Stimulated activated CD4-positive, alpha-beta T cell treated with anti-CD3 and anti-CD28 coated beads, Interleukin-15, amount 100 ng/mL, for 48 hours (primary cell): ENCODE measurements around the gene CCDC18.
"Not testable (repeated sequence)": the region's sequence is repeated elsewhere in the genome, so short reads cannot be mapped to it uniquely, and the experiment has no call there.

ENCODE experiments used
- DNase-seq, 2 donors: peaks; one replicate each; pipeline ENCODE4 v3.0.0-alpha.2; 2020; ENCODE audit warnings: low read depth in 2 of 2

The CCDC18 gene

GRCh38 chr1:93180723-93181613 lies at the start of gene CCDC18:
Gene CCDC18 (plus strand): TSS chr1:93180724. CDS start chr1:93183362, 2,638 bp downstream.
- peak in 1 of 2 donors; percentile 32 for DNase-seq

- no peak for DNase-seq
Measured at GRCh38 chr1:93132638-93133037, 47.9 kb upstream of the CCDC18 start.

- DNase-seq = no peak
Measured at GRCh38 chr1:93136445-93136844, 44.1 kb upstream of the CCDC18 start.

DNA sequence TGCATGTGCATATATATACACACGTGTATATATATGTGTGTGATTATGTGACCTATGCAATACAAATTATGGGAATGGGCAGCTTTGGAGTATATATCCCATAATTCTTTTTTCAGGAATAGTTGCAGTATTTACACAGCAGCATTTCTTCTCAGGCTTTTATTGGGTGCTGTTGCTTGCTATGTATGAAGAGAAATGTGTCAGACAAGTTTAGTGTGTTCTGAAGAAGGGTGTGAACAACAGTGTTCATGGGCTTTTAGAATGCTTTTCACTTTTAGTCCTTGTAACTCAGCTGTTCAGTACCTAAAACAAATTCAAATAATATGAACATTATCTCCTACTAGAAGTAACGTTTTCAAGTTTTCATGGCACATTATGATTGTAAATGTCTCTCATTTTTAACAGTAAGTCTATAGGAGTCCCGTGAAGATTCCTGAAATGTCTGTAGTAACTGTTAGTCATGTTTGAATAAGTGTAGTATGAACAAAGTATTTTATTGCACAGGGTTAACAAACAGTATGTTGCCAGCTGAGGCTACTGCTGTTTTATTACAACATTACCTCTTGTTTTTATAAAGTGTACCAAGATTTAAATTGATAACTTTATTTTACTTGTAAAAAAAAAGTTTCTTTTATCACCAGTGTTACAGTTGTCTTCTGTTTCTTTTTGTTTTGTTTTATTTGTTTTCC lies 42.8 kb upstream of the CCDC18 start:
- DNase-seq = no peak

DNA sequence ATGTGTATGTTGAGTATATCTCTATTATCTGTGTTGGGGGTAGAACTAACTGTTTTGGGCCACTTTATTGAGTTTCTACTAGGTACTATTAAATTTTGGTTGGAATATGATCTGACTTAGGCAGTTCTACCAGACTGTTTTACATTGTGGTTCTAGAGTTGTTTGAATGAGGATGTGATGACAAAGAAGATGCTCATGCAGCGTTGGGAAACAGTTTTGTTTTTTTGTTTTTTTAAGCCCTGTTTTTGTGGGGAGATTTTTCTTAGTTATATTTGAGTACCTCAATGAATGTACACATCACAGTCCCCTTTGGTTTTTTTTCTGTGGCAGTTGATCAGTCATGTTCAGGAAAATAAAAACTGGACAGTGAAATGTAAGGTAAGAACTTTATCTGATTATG lies 40.4 kb upstream of the CCDC18 start:
- DNase-seq = no peak

- no peak for DNase-seq
Measured at GRCh38 chr1:93142161-93142560, 38.4 kb upstream of the CCDC18 start.

GRCh38 chr1:93143136-93143535 lies 37.4 kb upstream of the CCDC18 start:
- DNase-seq = no peak

GRCh38 chr1:93143769-93144168 lies 36.8 kb upstream of the CCDC18 start:
- DNase-seq = no peak

GRCh38 chr1:93148001-93148400 lies 32.5 kb upstream of the CCDC18 start:
- DNase-seq = no peak

DNA sequence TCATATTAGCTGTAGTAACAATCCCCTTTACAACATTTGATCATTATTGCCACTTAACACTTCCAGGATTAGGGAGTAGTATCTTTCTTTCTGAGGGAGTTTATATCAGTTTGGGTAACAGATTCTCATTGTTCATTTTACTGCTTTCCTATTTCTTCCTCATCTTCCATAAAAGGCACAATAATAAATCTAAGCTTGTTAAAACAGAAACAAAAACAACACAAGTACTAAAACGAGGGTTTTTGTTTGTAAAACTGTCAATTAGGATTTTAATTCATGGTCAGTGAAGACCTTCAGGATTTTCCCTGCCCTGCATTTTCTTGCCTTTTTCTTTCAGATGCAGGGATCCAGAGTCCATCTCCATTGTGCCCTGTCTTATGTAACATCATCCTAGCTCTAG lies 29.8 kb upstream of the CCDC18 start:
- no peak for DNase-seq

GRCh38 chr1:93151474-93151873 lies 29.1 kb upstream of the CCDC18 start:
- no peak for DNase-seq

DNA sequence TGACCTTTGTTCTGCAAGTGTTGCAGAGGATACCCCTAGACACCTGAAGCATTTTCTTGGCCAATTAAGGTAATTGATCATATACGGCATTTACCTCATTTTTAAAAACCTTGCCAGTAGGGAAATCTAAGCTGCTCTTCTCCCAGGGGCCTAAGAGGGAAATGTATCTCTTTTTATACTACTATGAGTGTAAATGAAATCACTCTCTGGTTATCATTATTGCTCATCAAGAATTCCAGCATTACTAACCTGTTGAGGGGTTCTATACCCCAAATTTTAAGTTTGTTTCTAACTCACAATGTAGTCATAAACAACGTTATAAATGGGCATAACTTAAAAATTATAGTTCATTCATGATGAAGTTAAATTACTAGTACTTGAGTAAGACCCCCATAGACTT lies 27.7 kb upstream of the CCDC18 start:
- DNase-seq = no peak

DNA sequence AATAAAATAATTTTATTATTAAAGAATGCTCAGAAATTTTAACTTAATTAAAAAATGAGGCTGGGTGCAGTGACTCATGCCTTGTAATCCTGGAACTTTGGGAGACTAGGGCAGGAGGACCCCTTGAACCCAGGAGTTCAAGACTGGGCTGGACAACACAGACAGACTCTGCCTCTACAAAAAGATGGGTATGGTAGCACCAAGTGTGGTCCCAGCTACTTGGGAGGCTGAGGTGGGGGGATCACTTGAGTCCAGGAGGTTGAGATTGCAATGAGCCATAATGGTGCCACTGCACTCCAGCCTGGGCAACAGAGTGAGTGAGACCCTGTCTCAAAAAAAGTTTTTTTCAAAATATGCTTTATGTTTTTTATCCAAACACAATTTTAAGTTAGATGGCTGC lies 25.6 kb upstream of the CCDC18 start:
- no peak for DNase-seq

- DNase-seq = no peak
Measured at GRCh38 chr1:93155335-93155734, 25.2 kb upstream of the CCDC18 start.

GRCh38 chr1:93159337-93159736 lies 21.2 kb upstream of the CCDC18 start:
- no peak for DNase-seq

- not testable (repeated sequence) for DNase-seq
Measured at GRCh38 chr1:93163314-93163713, 17.2 kb upstream of the CCDC18 start.

GRCh38 chr1:93164816-93165215 lies 15.7 kb upstream of the CCDC18 start:
- no peak for DNase-seq

DNA sequence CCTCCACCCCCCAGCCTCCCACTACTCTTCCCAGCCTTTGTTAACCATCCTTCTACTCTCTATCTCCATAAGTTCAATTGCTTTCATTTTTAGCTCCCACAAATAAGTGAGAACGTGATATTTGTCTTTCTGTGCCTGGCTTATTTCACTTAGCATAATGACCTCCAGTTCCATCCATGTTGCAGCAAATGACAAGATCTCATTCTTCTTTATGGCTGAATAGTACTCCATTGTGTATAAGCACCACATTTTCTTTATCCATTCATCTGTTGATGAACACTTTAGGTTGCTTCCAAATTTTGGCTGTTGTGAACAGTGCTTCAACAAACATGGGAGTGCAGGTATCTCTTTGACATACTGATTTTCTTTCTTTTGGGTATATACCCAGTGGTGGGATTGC lies 14.6 kb upstream of the CCDC18 start:
- DNase-seq = not testable (repeated sequence)

DNA sequence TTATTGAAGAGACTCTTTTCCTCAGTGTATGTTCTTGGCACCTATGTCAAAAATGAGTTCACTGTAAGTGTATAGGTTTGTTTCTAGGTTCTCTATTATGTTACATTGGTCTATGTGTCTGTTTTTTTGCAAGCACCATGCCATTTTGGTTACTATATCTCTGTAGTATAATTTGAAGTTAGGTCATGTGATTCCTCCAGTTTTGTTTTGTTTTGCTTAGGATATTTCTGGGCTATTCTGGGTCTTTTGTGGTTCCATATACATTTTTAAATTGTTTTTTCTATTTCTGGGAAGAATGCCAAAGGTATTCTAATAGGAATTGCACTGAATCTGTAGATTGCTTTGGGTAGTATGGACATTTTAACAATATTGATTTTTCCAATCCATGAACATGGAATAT lies 13.5 kb upstream of the CCDC18 start:
- DNase-seq = no peak

DNA sequence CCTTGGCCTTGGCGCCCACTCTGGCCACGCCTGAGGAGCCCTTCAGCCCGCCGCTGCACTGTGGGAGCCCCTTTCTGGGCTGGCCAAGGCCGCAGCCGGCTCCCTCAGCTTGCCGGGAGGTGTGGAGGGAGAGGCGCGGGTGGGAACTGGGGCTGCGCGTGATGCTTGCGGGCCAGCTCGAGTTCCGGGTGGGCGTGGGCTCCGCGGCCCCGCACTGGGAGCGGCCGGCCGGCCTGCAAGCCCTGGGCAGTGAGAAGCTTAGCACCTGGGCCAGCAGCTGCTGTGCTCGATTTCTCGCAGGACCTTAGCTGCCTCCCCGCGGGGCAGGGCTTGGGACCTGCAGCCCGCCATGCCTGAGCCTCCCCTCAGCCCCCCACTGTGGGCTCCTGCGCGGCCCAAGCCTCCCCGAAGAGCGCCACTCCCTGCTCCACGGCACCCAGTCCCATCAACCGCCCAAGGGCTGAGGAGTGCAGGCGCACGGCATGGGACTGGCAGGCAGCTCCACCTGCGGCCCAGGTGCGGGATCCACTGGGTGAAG lies 10.3 kb upstream of the CCDC18 start:
- not testable (repeated sequence) for DNase-seq

DNA sequence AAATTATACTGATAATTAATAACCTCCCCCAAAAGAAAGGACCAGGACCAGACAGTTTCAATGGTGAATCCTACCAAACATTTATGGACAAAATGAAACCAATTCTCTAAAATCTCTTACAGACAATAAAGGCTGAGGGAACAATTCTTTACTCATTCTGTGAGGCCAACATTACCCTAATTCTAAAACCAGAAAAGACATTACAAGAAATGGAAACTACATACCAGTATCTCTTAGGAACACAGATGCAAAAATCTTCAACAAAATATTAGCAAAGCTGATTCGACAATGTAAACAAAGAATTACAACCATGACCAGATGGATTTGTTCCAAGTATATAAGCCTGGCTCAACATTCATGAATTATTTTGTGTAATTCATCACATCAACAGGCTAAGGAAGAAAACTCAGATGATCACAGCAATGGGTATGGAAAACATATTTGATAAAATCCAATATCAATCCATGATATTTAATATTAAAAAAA lies 8.9 kb upstream of the CCDC18 start:
- no peak for DNase-seq

- DNase-seq = no peak
Measured at GRCh38 chr1:93172778-93173177, 7.7 kb upstream of the CCDC18 start.

DNA sequence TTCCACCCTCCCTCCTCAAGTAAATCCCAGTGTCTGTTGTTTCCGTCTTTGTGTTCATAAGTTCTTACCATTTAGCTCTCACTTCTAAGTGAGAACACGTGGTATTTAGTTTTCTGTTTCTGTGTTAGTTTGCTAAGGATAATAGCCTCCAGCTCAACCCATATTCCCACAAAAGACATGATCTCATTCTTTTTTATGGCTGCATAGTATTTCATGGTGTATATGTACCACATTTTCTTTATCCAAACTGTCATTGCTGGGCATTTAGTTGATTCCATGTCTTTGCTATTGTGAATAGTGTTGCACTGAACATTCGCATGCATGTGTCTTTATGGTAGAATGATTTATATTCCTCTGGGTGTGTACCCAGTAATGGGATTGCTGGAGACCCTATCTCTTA lies 5.9 kb upstream of the CCDC18 start:
- DNase-seq = not testable (repeated sequence)
